ENCODE measurements around the gene CLDN10. TPM values are rescaled to one million over a fixed set of nuclear protein-coding genes. Genes with fewer than 3 reads are reported as not detected.
A peak's percentile ranks its signal among the peaks of the same experiment; 100 is the strongest.
"Not testable (repeated sequence)": the region's sequence is repeated elsewhere in the genome, so short reads cannot be mapped to it uniquely, and the experiment has no call there.

CLDN10 gene
- total RNA-seq, 1 donor = not detected

GRCh38 chr13:95564733-95565291 is 12.3 kb downstream of the CLDN10 start:
- H3K9me3 ChIP-seq (ENCODE audit: low read depth, low read length) = no peaks in the 10 kb centered on the region
- H3K27me3 ChIP-seq (ENCODE audit: insufficient read depth, low read length) = peaks cover 13% of the 10 kb centered on the region
- DNase-seq (ENCODE audit: insufficient read length, low spot score, missing footprints) = peak; percentile 90
- peaks cover 6% of the 10 kb centered on the region for H3K4me1 ChIP-seq (ENCODE audit: insufficient read depth, low read length)
- H3K4me3 ChIP-seq (ENCODE audit: insufficient read depth, low read length) = peak overlapping the region; percentile 7
- H3K79me2 ChIP-seq (ENCODE audit: insufficient read depth, low read length) = no peaks in the 10 kb centered on the region
- H4K20me1 ChIP-seq (ENCODE audit: insufficient read depth, low read length) = no peaks in the 10 kb centered on the region
- H3K36me3 ChIP-seq (ENCODE audit: insufficient read depth, low read length) = no peaks in the 10 kb centered on the region
- no peak for TF ChIP-seq CTCF (IDR thresholded peaks at IDR 0.05; ENCODE audit: extremely low read depth, low read depth, low read length)
- peak overlapping the region; percentile 62 for H3K4me2 ChIP-seq (ENCODE audit: insufficient read depth, low read length)
- H2AFZ ChIP-seq (ENCODE audit: low read length) = no peak overlapping the region
- peak overlapping the region; percentile 5 for H3K27ac ChIP-seq (ENCODE audit: low read depth, low read length)

- not testable (repeated sequence) for H3K27ac ChIP-seq (ENCODE audit: low read depth, low read length); H3K79me2 ChIP-seq (ENCODE audit: insufficient read depth, low read length); H4K20me1 ChIP-seq (ENCODE audit: insufficient read depth, low read length); H3K4me2 ChIP-seq (ENCODE audit: insufficient read depth, low read length); H3K4me1 ChIP-seq (ENCODE audit: insufficient read depth, low read length); H2AFZ ChIP-seq (ENCODE audit: low read length); H3K9me3 ChIP-seq (ENCODE audit: low read depth, low read length); H3K36me3 ChIP-seq (ENCODE audit: insufficient read depth, low read length); H3K27me3 ChIP-seq (ENCODE audit: insufficient read depth, low read length); H3K4me3 ChIP-seq (ENCODE audit: insufficient read depth, low read length); DNase-seq (ENCODE audit: insufficient read length, low spot score, missing footprints)
Measured at GRCh38 chr13:95565758-95566157, 13.2 kb downstream of the CLDN10 start.

GRCh38 chr13:95568131-95568530 is 15.6 kb downstream of the CLDN10 start:
- H3K9me3 ChIP-seq (ENCODE audit: low read depth, low read length) = no peaks in the 10 kb centered on the region
- no peaks in the 10 kb centered on the region for H3K36me3 ChIP-seq (ENCODE audit: insufficient read depth, low read length)
- H3K27ac ChIP-seq (ENCODE audit: low read depth, low read length) = no peak overlapping the region
- H3K4me3 ChIP-seq (ENCODE audit: insufficient read depth, low read length) = no peak overlapping the region
- no peaks in the 10 kb centered on the region for H3K79me2 ChIP-seq (ENCODE audit: insufficient read depth, low read length)
- no peaks in the 10 kb centered on the region for H3K27me3 ChIP-seq (ENCODE audit: insufficient read depth, low read length)
- peaks cover 6% of the 10 kb centered on the region for H3K4me1 ChIP-seq (ENCODE audit: insufficient read depth, low read length)
- no peaks in the 10 kb centered on the region for H4K20me1 ChIP-seq (ENCODE audit: insufficient read depth, low read length)
- no peak for DNase-seq (ENCODE audit: insufficient read length, low spot score, missing footprints)
- H3K4me2 ChIP-seq (ENCODE audit: insufficient read depth, low read length) = no peak overlapping the region
- H2AFZ ChIP-seq (ENCODE audit: low read length) = no peak overlapping the region
- TF ChIP-seq CTCF (IDR thresholded peaks at IDR 0.05; ENCODE audit: extremely low read depth, low read depth, low read length) = no peak

- no peak for DNase-seq (ENCODE audit: insufficient read length, low spot score, missing footprints)
- H3K36me3 ChIP-seq (ENCODE audit: insufficient read depth, low read length) = no peaks in the 10 kb centered on the region
- no peak for TF ChIP-seq CTCF (IDR thresholded peaks at IDR 0.05; ENCODE audit: extremely low read depth, low read depth, low read length)
- H4K20me1 ChIP-seq (ENCODE audit: insufficient read depth, low read length) = no peaks in the 10 kb centered on the region
- H3K4me1 ChIP-seq (ENCODE audit: insufficient read depth, low read length) = no peaks in the 10 kb centered on the region
- H3K4me2 ChIP-seq (ENCODE audit: insufficient read depth, low read length) = no peak overlapping the region
- H3K4me3 ChIP-seq (ENCODE audit: insufficient read depth, low read length) = no peak overlapping the region
- no peaks in the 10 kb centered on the region for H3K9me3 ChIP-seq (ENCODE audit: low read depth, low read length)
- no peak overlapping the region for H3K27ac ChIP-seq (ENCODE audit: low read depth, low read length)
- H3K79me2 ChIP-seq (ENCODE audit: insufficient read depth, low read length) = no peaks in the 10 kb centered on the region
- no peak overlapping the region for H2AFZ ChIP-seq (ENCODE audit: low read length)
- H3K27me3 ChIP-seq (ENCODE audit: insufficient read depth, low read length) = no peaks in the 10 kb centered on the region
Measured at GRCh38 chr13:95570016-95570415, 17.5 kb downstream of the CLDN10 start.

All from osteoblast (primary cell).